ENCODE results near the gene ABHD14A.

DNA sequence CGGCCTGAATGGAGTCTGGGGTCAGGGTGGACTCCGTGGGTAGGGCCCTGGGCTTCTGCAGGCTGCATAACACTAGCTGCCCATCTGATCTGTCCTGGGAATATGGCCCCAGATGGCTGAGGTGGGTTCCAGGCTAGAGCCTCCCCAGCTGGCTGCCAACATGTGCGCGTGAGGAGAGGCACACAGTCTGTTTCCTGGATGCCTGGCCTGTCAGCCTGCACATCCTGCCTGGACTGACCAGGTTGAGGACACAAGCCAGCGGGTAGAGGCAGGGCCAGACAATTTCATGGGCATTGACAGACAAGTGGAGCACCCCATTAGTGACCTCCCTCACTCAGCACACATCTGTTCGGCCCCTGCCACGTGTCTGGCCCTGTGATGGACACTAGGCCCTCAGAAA, 50.6 kb downstream of the ABHD14A start:
- TF ChIP-seq POLR2AphosphoS5 (IDR thresholded peaks at IDR 0.05; ENCODE audit: low read depth, low read length) (no peak), PTBP1 (IDR thresholded peaks at IDR 0.05; ENCODE audit: low read depth, low read length, poor library complexity, severe bottlenecking) (no peak), SP2 (CRISPR knock-in tag; IDR thresholded peaks at IDR 0.05) (no peak), NR3C1 (CRISPR knock-in tag; IDR thresholded peaks at IDR 0.05) (no peak), MXD1 (CRISPR knock-in tag; IDR thresholded peaks at IDR 0.05) (no peak), EZH2 (conservative IDR thresholded peaks at IDR 0.05; ENCODE audit: low read depth, low read length) (no peak), CBX5 (CRISPR knock-in tag; IDR thresholded peaks at IDR 0.05; ENCODE audit: borderline replicate concordance) (no peak), HOXD1 (CRISPR knock-in tag; IDR thresholded peaks at IDR 0.05) (no peak), NR2F6 (IDR thresholded peaks at IDR 0.05) (no peak), NR2F6 (CRISPR knock-in tag; IDR thresholded peaks at IDR 0.05) (no peak), MAX (IDR thresholded peaks at IDR 0.05) (no peak), ZNF639 (CRISPR knock-in tag; conservative IDR thresholded peaks at IDR 0.05) (no peak), SALL1 (CRISPR knock-in tag; IDR thresholded peaks at IDR 0.05) (no peak)
- TF ChIP-seq, protein P1, sequence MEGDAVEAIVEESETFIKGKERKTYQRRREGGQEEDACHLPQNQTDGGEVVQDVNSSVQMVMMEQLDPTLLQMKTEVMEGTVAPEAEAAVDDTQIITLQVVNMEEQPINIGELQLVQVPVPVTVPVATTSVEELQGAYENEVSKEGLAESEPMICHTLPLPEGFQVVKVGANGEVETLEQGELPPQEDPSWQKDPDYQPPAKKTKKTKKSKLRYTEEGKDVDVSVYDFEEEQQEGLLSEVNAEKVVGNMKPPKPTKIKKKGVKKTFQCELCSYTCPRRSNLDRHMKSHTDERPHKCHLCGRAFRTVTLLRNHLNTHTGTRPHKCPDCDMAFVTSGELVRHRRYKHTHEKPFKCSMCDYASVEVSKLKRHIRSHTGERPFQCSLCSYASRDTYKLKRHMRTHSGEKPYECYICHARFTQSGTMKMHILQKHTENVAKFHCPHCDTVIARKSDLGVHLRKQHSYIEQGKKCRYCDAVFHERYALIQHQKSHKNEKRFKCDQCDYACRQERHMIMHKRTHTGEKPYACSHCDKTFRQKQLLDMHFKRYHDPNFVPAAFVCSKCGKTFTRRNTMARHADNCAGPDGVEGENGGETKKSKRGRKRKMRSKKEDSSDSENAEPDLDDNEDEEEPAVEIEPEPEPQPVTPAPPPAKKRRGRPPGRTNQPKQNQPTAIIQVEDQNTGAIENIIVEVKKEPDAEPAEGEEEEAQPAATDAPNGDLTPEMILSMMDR (CRISPR knock-in tag; IDR thresholded peaks at IDR 0.05), result no peak

All from HepG2 (cell line).